NCI-H82 treated with DMSO at 0.1 percent for 48 hours (cell line): ENCODE measurements around the gene LGMN.

ENCODE experiments used
- DNase-seq: peaks from one replicate; lab custom pipeline; 2025; ENCODE audit not compliant: unreplicated experiment; lab: John Stamatoyannopoulos, UW

LGMN gene

GRCh38 chr14:92677955-92678354 lies 70.5 kb downstream of the LGMN start:
- no peak for DNase-seq

DNA sequence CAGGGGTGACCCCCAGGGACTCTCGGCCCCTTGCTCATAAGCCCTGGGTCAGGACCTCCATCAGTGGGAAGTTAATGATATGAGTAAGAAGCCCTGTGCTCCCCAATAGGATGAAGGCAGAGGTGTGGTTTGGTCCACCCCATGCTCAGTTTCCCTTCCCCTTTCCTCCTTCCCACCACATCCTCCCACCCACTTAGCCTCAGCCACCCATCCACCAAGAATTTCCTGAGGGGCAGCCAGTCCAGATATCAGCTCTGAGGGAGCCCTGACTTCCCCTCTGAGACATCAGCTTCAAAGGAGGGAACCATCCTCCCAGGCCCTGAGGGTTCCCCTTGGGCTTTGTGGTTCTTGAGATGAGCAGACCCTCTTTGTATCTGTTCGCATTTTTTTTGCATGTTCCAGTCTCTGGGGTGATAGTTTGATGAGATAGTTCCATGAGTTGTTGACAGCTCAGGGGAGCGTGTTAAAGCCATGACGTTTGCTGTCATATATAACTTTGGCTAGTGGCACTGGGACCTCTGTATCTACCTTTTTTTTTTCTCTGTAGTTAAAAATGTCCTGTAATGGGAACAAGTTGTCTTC lies 71.2 kb downstream of the LGMN start:
- no peak for DNase-seq

GRCh38 chr14:92676403-92677086 lies 71.9 kb downstream of the LGMN start:
- no peak for DNase-seq

- DNase-seq: no peak
Measured at GRCh38 chr14:92675976-92676375, 72.5 kb downstream of the LGMN start.

- no peak for DNase-seq
Measured at GRCh38 chr14:92675421-92675820, 73.0 kb downstream of the LGMN start.

DNA sequence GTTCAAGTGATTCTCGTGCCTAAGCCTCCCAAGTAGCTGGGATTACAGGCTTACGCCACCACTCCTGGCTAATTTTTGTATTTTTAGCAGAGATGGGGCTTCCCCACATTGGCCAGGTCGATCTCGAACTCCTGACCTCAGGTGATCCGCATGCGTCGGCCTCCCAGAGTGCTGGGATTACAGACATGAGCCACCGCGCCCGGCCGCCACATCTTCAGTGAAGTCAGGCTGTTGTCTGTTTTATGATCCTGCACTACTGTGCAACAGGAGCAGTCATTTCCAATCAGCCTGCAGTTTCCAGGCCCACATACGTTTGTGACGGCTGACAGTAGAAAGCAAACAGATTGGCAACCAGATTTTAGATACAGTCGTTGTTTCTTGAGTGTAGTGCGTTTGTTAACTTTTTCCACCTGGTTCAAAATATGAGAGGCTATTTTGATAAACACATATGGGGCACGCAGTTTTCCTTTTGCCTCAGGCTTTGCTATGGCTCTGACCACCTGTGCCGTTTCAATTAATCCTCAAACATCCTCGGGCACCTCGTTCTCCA lies 74.8 kb downstream of the LGMN start:
- no peak for DNase-seq

DNA sequence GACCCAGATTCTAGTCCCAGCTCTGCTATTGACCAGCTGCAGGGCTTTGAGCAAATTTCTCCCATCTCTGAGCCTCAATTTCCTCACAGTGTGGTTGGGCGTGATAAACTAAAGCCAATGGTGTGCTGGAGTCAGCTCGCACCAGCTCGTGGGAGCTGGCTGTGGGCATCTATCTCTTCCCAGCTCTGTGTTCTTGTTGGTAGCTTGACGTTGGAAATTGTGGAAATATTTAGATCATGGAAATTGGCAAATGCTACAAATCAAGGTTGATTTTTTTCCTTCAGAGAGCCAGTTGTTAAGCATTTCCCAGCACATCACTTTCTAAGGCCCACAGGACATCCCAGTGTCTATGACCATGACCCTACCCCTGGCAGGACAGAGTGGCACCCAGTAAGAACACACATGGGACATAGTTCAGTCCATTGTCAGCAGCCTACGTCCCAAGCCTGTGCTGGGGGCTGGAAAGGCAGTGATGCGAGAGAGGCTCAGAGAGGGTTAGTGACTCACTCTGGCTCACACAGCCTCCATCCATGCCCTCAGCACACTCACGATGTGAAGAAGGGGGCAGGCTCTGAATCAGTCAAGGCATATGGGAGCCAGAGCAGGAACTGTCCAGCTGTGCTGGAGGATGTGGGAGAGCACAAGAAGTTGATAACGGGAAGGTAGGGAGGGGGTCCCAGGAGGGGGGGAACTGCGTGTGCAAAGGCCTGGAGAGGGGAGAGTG lies 77.6 kb downstream of the LGMN start:
- DNase-seq: no peak

- DNase-seq: no peak
Measured at GRCh38 chr14:92670160-92670559, 78.3 kb downstream of the LGMN start.

GRCh38 chr14:92668276-92668973 lies 80.0 kb downstream of the LGMN start:
- no peak for DNase-seq

DNA sequence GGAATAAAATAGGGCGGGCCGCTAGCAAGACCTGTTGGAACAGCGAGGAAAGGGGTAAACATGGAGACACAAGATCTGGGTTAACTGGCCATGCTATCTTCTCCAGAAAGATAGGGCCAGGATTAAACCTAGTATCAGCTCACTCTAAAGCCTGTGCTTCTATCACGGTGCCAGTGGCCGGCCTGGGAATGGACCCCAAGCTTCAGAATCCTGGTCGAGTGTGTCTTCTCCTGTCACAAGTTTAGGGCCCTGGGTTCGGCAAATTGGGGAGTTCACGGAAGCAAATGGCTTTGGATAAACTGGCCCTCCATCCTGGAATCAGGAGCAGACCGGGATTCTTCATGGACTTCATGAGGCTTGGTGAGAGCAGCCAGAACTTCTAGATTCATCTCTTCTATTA lies 82.2 kb downstream of the LGMN start:
- DNase-seq: no peak

DNA sequence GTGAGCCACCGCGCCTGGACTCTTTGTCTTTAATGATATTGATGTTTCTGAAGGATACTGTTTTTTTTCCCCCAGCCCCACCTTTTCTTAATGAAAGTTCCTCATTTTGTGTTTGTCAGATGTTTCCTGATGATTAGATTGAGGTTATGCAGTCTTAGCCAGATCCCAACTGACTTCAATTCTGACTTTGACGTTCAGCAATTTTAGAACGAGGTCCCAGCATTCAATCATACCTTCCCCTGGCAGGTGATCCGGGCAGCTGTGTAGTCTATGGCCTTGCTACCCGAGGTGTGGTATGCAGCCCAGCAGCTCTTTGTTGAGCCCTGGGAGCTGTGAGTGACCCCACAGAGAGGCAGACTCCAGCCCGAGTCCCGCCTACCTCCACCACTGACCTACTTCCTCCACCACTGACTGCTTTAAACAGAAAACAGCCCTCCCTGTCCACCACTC lies 82.7 kb downstream of the LGMN start:
- no peak for DNase-seq

DNA sequence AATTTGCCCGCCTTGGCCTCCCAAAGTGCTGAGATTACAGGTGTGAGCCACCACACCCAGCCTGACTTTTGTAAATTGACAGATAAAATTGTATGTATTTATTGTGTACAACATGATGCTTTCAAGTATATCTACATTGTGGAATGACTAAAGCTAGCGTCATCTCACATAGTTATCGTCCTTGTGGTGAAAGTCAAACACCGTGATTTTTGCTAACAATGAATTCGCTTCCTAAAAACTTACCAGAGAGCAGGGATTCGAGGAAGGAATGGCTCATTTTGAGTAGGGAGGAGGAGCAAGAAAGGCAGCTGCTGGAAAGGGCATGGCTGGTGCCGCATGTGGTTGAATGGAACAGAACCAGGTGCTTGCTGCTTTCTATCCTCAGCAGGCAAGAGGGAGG lies 85.4 kb downstream of the LGMN start:
- DNase-seq: no peak

DNA sequence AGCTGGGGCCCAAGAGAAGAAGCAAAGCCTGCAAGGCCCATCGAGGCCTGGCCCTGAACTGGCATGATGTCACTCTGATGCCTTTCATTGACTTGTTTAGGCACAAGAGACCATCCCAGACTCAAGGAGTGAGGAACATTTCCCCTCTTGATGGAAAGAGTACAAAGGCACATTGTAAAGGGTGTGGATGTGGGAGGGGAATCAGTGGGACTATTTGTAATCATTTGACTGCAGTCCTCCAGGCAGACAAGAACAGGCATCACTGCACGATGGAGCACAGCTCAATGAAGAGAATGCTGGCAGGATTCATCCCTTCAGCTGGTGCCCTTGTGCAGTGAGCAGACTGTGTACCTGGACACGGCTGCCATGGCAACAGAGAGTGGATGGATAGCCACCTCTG lies 87.9 kb downstream of the LGMN start:
- no peak for DNase-seq

GRCh38 chr14:92659765-92660561 lies 88.5 kb downstream of the LGMN start:
- no peak for DNase-seq

DNA sequence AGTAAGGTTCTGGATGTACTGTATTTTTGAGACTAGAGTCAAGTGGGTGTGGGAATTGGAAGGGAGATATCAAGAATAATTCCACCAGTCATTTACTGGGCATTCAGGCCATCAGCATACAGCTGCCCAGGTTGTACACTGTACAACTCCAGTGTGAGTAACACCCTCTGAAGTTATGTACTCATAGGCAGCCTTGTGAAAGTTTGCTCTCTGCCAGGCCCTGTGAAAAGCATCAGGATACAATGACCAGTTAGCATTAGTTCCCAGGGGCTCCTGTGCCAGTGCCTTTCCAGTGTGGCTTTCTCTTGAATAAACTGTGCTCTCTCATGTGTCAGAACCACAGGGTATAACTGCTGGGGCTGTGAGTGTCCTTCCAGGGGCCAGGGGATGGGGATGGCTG lies 89.7 kb downstream of the LGMN start:
- no peak for DNase-seq

DNA sequence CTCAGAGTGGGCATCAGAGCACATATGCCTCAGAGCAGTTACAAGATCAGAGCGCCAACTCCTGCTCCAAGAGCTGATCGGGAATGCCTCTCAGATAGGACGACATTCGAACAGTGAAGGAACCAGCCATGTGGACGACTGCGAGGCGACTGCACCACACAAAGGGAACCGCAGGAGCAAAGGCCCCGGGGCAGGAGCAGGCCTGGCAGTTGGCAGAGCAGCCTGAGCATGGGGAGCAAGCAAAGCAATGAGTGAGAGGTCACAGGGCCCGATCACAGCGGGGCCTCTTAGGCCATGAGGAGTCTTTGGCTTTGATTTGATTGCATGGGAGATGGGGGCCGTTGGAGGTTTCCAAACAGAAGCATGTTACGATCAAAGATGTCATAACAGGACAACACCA lies 90.3 kb downstream of the LGMN start:
- DNase-seq: no peak

DNA sequence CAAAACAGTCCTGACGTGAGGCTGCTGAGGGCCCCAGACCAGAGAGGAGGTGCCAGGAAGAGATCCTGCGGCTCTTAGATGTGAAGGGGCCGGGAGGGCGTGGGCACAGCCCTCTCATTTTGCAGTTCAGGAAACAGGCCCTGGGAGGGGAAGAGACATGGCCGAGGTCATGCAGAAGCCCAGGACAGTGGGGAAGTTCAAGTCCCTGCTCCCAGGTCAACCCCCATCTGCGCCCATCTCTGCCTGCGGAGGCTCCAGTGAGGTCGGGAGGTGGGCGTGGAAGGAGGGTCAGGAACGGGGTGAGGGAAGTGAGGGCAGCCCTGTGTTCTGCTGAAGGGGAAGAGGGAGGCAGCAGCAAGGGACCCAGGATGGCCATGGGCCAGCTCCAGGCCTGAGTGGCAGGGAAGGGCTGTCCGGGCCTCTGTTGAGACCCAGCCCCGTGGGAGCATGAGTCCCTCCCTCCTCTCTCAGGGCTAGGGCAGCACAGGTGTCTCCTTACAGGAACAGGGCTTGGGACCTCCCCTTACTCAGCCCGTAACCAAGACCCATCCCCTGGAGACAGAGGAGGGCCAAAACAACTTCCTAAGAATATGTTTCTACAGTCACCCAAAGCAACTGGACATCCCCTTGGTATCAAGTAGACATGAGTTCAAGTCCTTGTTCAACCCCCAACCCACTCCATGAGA lies 90.8 kb downstream of the LGMN start:
- no peak for DNase-seq

DNA sequence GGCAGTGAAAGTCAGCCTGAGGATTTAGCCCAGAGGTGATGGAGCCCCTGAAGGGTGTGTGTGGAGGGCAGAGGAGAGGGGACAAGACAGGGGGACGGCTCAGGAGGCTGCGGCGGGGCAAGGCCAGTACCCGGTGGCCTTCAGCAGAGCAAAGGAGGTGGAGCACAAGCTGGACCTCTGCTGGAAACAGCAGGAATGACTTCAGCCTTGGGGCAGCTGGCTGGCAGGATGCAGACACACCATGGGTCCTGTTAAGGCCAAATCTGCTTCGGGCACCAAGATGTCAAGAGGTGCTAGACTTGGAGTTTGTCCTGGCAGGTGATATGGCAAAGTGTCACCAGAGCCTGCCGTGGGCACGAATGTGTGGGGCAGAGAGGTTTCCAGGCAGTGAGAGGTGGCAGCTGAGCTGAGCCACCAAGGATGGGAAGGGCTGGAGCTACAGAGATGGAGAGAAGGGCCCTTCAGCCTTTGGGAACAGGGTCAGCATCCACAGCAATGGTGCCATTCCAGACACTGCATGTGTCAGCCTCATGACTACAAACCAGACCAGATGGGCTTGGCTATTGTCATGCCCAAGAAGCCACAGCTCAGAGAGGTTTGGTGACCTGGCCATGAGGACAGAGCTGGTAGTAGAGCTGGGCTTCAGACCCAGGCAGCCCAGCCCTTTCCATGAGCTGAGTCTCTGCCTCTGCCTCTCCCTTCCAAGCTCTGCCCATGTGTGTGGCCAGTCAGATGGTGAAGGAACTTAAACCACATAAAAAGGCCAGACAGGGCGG lies 91.9 kb downstream of the LGMN start:
- no peak for DNase-seq

GRCh38 chr14:92655419-92656201 lies 92.8 kb downstream of the LGMN start:
- DNase-seq: no peak
